Activated T-helper 17 cell treated with anti-CD3 and anti-CD28 coated beads, Interleukin-2, amount 50 U/mL, for 72 hours (primary cell): ENCODE results near the gene FNBP1. TPM values are rescaled to one million over a fixed set of nuclear protein-coding genes. Genes with fewer than 3 reads are reported as not detected.

ENCODE experiments used
- ATAC-seq: fragments of 150-1000 bp; cut with Tn5 transposase; replicated peaks from 2 replicates; pipeline ENCODE4 v1.10.0; 2021; ENCODE audit warnings: mild to moderate bottlenecking, moderate library complexity
- H3K27ac Mint-ChIP-seq: one replicate; pipeline ENCODE4 v1.8.0; 2022; ENCODE audit warnings: mixed read lengths
- H3K27me3 Mint-ChIP-seq: one replicate; pipeline ENCODE4 v1.8.0; 2022; ENCODE audit warnings: mixed read lengths
- H3K36me3 Mint-ChIP-seq: one replicate; pipeline ENCODE4 v1.8.0; 2022; ENCODE audit warnings: low read depth, mild to moderate bottlenecking, mixed read lengths
- H3K4me1 Mint-ChIP-seq: one replicate; pipeline ENCODE4 v1.8.0; 2022; ENCODE audit warnings: mixed read lengths
- H3K4me3 Mint-ChIP-seq: one replicate; pipeline ENCODE4 v1.8.0; 2022; ENCODE audit warnings: mild to moderate bottlenecking, mixed read lengths
- H3K9me3 Mint-ChIP-seq: one replicate; pipeline ENCODE4 v1.8.0; 2022; ENCODE audit warnings: mixed read lengths
- total RNA-seq, 2 donors: library from RNA; stranded (reverse); gene quantifications; one replicate each; pipeline ENCODE4 v1.2.3, GENCODE V29; 2022

Gene FNBP1
- total RNA-seq, 2 donors from 2014 or later: 173 to 492 TPM

GRCh38 chr9:129850821-129851550, 192.0 kb downstream of the FNBP1 start:
- Mint-ChIP-seq H3K9me3 (no peaks in the 10 kb centered on the region), H3K4me1 (peaks cover 19% of the 10 kb centered on the region), H3K36me3 (peaks cover 65% of the 10 kb centered on the region), H3K4me3 (no peak overlapping the region), H3K27ac (peak overlapping the region; percentile 17), H3K27me3 (no peaks in the 10 kb centered on the region)
- ATAC-seq: no peak

- ATAC-seq: no peak
- Mint-ChIP-seq H3K4me3 (no peak overlapping the region), H3K27ac (peak overlapping the region; percentile 17), H3K27me3 (no peaks in the 10 kb centered on the region), H3K4me1 (peaks cover 19% of the 10 kb centered on the region), H3K9me3 (no peaks in the 10 kb centered on the region), H3K36me3 (peaks cover 55% of the 10 kb centered on the region)
Observed at GRCh38 chr9:129849901-129850300, 193.1 kb downstream of the FNBP1 start.

- Mint-ChIP-seq H3K4me3 (no peak overlapping the region), H3K27ac (peak overlapping the region; percentile 17)
Observed at GRCh38 chr9:129848712-129849441, 194.1 kb downstream of the FNBP1 start.

GRCh38 chr9:129845373-129845772, 197.6 kb downstream of the FNBP1 start:
- Mint-ChIP-seq H3K27ac (peak overlapping the region; percentile 81), H3K4me1 (peaks cover 12% of the 10 kb centered on the region), H3K27me3 (no peaks in the 10 kb centered on the region), H3K4me3 (no peak overlapping the region), H3K9me3 (no peaks in the 10 kb centered on the region), H3K36me3 (peaks cover 16% of the 10 kb centered on the region)
- ATAC-seq: no peak

More at GRCh38 chr9:129848712-129849441, 194.1 kb downstream of the FNBP1 start:
- Mint-ChIP-seq H3K27me3 (no peaks in the 10 kb centered on the region), H3K36me3 (peaks cover 44% of the 10 kb centered on the region), H3K4me1 (peaks cover 9% of the 10 kb centered on the region), H3K9me3 (no peaks in the 10 kb centered on the region)
- no peak for ATAC-seq

GRCh38 chr9:129841071-129841470, 201.9 kb downstream of the FNBP1 start:
- peaks cover 32% of the 10 kb centered on the region for H3K4me1 Mint-ChIP-seq
- peaks cover 30% of the 10 kb centered on the region for H3K36me3 Mint-ChIP-seq
- no peaks in the 10 kb centered on the region for H3K9me3 Mint-ChIP-seq
- no peak for ATAC-seq
- peak overlapping the region; percentile 27 for H3K4me3 Mint-ChIP-seq
- H3K27ac Mint-ChIP-seq: peak overlapping the region; percentile 74
- no peaks in the 10 kb centered on the region for H3K27me3 Mint-ChIP-seq

- no peak for ATAC-seq
- Mint-ChIP-seq H3K4me3 (peak overlapping the region; percentile 96), H3K9me3 (no peaks in the 10 kb centered on the region), H3K36me3 (peaks cover 36% of the 10 kb centered on the region), H3K4me1 (peaks cover 32% of the 10 kb centered on the region), H3K27ac (peak overlapping the region; percentile 92), H3K27me3 (no peaks in the 10 kb centered on the region)
Observed at GRCh38 chr9:129840034-129840433, 203.0 kb downstream of the FNBP1 start.

GRCh38 chr9:129839324-129840023, 203.5 kb downstream of the FNBP1 start:
- no peaks in the 10 kb centered on the region for H3K27me3 Mint-ChIP-seq
- no peak for ATAC-seq
- no peaks in the 10 kb centered on the region for H3K9me3 Mint-ChIP-seq
- H3K27ac Mint-ChIP-seq: peak overlapping the region; percentile 92
- H3K4me3 Mint-ChIP-seq: peak overlapping the region; percentile 96
- peaks cover 41% of the 10 kb centered on the region for H3K36me3 Mint-ChIP-seq
- peaks cover 32% of the 10 kb centered on the region for H3K4me1 Mint-ChIP-seq

GRCh38 chr9:129838707-129839259, 204.2 kb downstream of the FNBP1 start:
- Mint-ChIP-seq H3K36me3 (peaks cover 48% of the 10 kb centered on the region), H3K4me3 (peak overlapping the region; percentile 96), H3K4me1 (peaks cover 36% of the 10 kb centered on the region), H3K27me3 (no peaks in the 10 kb centered on the region), H3K27ac (peak overlapping the region; percentile 92), H3K9me3 (no peaks in the 10 kb centered on the region)
- ATAC-seq: peak; percentile 54

Other genes with a start within 250 kb of the FNBP1 start
- 10 to 100 TPM; 22.0 to 26.6 TPM for gene TOR1B, start 240.0 kb downstream of the FNBP1 start, total RNA-seq
- gene TOR1A, start 219.1 kb downstream of the FNBP1 start, total RNA-seq: 10 to 100 TPM; 27.3 to 51.7 TPM
- 10 to 100 TPM; 23.4 to 73.3 TPM for gene C9orf78, start 207.9 kb downstream of the FNBP1 start, total RNA-seq
- 10 to 100 TPM; 50.1 to 52.5 TPM for gene USP20, start 207.7 kb downstream of the FNBP1 start, total RNA-seq
- 10 to 100 TPM; 28.1 to 32.6 TPM for gene GPR107, start 10.7 kb upstream of the FNBP1 start, total RNA-seq
- 10 to 100 TPM; 14.0 to 30.4 TPM for gene NCS1, start 129.2 kb upstream of the FNBP1 start, total RNA-seq
- gene HMCN2, start 222.6 kb upstream of the FNBP1 start, total RNA-seq: not detected